Hematopoietic multipotent progenitor cell (in vitro differentiated cells): Measurements from ENCODE around the gene SLC35B2. TPM values are rescaled to one million over a fixed set of nuclear protein-coding genes. Genes with fewer than 3 reads are reported as not detected.

Source experiments
- DNase-seq, 3 donors: peaks; one replicate each; pipeline ENCODE4 v3.0.0-alpha.2; 2011 to 2015; ENCODE audit warnings: low read depth in 2 of 3, low spot score in 2 of 3
- total RNA-seq: library from RNA; depleted of rRNA; stranded (reverse); fragments of >200 nt; gene quantifications from one replicate; pipeline ENCODE4 v1.2.3, GENCODE V29; 2012

Gene SLC35B2
- total RNA-seq, 1 donor, result 48.2 TPM

- no peak for DNase-seq
These were observed 2.1 kb downstream of the SLC35B2 start for GRCh38 chr6:44255105-44255808.

GRCh38 chr6:44254191-44255104, 2.9 kb downstream of the SLC35B2 start:
- peak in 1 of 3 donors; percentile 31 for DNase-seq

GRCh38 chr6:44253307-44254101, 3.8 kb downstream of the SLC35B2 start:
- DNase-seq, result peak in 1 of 3 donors; percentile 79

- DNase-seq, result no peak
These were observed 5.5 kb downstream of the SLC35B2 start for GRCh38 chr6:44251576-44252524.

DNA sequence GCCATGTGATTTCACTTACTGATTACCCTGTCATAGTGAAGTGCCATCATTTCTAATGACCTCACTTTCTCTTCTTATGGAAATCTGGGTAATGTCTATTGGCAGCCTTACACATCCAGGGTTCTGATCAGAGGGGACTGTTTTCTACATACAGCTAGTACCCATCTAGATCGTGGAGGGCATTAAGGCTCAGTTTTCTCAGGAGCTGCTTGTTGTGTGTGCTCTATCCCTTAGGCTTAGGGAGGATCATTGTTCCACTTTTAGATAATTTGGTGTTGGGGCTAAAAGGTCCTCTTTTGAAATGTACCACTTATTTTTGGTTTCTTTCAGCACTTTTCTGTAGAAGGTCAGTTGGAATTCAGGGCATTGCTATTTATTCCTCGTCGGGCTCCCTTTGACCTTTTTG, 6.6 kb downstream of the SLC35B2 start:
- DNase-seq, result no peak

DNA sequence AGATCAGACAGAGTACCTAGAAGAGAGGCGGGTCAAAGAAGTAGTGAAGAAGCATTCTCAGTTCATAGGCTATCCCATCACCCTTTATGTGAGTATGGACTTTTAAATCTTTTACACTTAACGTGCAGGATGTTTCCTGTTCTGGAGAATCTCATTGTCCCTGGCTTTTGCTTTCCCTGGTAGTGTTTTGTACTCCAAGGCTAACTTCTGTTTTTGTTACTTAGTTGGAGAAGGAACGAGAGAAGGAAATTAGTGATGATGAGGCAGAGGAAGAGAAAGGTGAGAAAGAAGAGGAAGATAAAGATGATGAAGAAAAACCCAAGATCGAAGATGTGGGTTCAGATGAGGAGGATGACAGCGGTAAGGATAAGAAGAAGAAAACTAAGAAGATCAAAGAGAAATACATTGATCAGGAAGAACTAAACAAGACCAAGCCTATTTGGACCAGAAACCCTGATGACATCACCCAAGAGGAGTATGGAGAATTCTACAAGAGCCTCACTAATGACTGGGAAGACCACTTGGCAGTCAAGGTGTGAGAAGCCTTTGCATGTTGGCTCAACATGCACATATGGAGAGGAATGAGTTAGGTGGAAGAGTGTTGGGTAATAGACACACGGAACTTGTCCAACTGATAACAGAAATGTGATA, 7.1 kb downstream of the SLC35B2 start:
- DNase-seq, result no peak

DNA sequence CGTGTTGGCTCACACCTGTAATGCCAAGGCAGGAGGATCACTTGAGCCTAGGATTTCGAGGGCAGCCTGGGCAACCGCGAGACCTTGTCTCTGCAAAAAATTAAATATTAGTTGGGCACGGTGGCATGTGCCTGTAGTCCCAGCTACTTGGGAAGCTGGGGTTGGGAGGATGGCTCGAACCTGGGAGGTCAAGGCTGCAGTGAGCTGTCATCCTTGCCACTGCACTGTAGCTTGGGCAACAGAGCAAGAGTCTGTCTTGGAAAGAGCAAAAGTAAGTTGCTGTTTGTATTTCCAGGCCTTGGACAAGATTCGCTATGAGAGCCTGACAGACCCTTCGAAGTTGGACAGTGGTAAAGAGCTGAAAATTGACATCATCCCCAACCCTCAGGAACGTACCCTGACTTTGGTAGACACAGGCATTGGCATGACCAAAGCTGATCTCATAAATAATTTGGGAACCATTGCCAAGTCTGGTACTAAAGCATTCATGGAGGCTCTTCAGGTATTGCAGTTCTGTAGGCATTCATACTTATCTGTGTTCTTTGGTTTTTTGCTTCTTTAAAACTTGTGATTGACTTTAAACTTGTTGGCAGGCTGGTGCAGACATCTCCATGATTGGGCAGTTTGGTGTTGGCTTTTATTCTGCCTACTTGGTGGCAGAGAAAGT, 8.1 kb downstream of the SLC35B2 start:
- no peak for DNase-seq

- no peak for DNase-seq
These were observed 8.7 kb downstream of the SLC35B2 start for GRCh38 chr6:44248579-44248978.

DNA sequence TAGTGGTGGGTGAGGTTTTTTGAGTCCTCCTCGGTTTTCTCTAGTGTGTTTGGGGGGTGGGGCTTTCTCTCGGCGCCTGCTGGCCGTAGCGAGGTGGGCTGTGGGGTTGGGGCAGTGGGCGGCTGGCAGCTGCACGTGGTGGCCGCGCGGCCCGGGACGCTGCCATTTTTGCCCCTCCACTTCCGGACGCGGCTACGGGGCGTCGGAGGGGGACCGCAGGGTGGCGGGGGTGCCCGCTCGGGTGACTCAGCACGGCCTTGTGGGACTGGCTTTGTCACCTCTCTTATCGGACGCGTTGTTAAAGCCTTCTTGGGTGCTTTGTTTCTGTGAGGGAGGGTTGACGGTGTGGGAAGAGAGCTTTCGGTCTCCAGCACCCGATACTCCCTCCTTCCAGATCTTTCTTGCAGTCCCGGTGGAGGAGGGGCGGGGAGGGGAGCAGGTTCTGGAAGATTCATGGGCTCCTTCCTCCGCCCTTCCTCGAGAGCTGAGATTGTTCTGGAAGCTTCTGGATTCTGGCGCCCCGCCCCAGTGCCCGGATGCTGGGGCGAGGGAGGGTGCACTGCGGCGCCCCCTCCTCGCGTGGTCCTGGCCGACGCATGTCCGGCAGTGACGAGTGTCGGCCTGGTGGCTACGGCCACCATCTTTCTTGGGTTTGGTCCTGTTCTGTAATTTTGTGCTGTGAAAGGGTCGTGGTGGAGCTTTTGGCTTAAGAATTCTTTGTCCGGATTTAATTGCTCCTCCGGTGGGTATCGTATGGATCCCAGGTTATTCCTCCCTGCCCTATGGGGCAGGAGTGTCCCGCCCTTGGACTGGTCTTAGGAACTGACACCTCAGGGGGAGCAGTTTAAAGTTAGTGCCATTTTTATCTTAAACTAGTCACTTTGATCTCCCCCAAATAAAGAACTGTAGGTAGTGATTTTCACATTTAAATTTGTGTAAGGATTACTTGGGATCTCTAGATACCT, 9.7 kb downstream of the SLC35B2 start:
- DNase-seq, result peak in 2 of 3 donors; percentile 90 to 91

DNA sequence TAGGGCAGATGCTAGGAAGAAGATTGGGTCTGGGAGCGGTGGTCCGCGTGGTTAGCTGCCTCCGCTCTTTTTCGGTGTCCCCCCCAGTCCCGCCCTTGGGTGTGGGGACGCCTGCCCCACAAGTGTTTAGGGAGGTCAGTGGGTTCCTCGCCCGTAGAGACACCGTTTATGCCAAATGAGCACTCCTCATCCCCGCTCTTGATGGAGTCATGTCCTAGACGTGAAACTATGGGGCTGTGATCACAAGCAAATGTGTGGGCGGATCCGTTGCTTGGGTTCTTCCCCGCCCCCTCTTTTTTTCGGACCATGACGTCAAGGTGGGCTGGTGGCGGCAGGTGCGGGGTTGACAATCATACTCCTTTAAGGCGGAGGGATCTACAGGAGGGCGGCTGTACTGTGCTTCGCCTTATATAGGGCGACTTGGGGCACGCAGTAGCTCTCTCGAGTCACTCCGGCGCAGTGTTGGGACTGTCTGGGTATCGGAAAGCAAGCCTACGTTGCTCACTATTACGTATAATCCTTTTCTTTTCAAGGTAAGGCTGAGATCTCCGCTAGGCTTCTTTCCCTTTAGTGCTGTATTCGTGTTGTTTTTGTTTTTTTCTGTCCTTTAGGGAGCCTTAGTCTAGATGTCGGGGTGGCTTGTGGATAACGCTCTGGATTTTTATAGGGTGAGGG, 10.5 kb downstream of the SLC35B2 start, which contains the start of gene HSP90AB1:
Gene HSP90AB1, plus strand, starts transcription at position 439 of the 675 bp plus-strand sequence. CDS start 1,529 bp downstream, outside the sequence.
- peak; percentile 90 to 98 (median 95) for DNase-seq

DNA sequence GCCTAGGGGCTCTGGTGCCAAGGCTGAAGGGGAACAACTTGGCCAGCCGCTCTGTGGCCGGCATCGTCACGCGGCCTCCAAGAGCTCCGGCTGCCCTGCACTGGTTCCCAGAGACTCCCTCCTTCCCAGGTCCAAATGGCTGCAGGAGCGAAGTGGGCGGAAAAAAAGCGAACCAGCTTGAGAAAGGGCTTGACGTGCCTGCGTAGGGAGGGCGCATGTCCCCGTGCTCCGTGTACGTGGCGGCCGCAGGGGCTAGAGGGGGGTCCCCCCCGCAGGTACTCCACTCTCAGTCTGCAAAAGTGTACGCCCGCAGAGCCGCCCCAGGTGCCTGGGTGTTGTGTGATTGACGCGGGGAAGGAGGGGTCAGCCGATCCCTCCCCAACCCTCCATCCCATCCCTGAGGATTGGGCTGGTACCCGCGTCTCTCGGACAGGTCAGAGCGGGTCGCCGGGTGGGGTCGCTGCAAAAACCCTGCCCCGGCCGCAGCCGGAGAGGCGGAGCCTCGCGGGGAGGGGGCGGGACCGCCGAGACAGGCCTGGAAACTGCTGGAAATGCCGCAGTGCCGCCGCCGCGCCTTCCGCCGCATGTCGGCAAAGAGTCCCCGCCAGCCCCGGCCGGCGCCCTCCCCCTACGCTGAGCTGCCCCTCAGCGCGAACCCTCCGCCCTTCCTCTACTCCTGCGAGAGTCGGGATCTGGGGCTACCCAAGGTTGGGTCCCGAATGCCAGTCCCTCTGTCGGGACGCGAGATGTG, 11.2 kb downstream of the SLC35B2 start:
- peak; percentile 68 to 83 (median 77) for DNase-seq

DNA sequence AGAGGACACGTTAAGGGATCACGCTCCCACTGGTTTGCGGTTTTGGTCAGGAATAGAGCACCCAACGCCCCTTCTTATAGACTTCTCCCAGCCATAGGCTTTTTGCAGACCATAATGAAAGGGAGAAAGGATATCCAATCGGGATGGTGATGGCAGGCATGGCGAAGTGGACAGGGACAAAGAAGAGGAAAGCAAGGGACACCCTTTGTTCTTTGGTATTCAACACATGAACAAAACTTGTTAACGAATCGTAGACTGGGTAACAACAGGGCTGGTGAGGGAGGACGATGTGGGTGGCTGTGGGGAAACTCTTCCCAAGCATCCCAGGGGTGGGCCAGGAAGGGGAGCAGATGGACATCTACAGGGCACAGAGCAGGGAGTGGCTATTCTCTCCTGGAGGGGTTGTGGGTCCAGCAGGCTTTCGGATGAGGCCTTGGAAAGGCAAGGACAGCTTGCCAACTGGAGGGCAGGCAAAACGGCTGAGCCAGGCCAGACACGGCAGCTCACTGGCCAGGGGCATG, 11.9 kb downstream of the SLC35B2 start:
- DNase-seq, result no peak

GRCh38 chr6:44243345-44243744, 14.0 kb downstream of the SLC35B2 start:
- DNase-seq, result no peak

DNA sequence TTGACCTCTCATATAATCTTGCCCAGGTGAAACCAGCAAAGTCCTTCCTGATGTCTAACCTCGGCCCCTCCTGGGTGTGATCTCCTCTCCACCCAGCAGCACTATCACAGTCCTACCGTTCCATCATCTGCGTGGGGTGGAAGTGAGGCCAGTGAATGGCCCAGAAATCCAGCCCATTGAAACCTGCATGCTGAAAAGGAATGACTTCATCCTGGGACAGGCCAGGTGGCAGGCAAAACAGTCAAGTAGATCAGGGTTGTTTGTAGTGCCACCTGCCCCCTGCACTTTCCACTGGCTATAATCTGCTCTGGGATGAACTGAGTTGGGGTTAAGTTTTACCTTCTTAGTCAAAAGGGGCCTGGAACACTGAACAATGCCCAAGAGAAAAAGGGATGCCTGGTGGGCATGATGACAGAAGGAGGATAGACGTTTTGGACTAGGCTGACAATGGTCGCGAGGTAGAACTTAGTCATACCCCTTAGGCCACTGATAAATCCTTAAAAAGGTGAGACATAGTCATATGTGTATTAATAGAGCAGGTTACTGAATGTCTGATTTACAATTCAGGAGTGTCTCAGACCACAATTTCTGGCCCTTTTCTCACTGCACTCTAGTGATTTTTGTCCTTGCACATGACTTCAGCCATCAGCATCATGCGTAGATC, 18.5 kb downstream of the SLC35B2 start:
- DNase-seq, result no peak

GRCh38 chr6:44237813-44238433, 19.4 kb downstream of the SLC35B2 start:
- peak; percentile 65 to 84 (median 73) for DNase-seq
